Retina (tissue), 1 donor: ENCODE data around the gene PPIB.
"Not testable (repeated sequence)": the region's sequence is repeated elsewhere in the genome, so short reads cannot be mapped to it uniquely, and the experiment has no call there.

Experiments used
- DNase-seq: peaks from one replicate; pipeline ENCODE4 v3.0.0-alpha.2; 2016

The PPIB gene

DNA sequence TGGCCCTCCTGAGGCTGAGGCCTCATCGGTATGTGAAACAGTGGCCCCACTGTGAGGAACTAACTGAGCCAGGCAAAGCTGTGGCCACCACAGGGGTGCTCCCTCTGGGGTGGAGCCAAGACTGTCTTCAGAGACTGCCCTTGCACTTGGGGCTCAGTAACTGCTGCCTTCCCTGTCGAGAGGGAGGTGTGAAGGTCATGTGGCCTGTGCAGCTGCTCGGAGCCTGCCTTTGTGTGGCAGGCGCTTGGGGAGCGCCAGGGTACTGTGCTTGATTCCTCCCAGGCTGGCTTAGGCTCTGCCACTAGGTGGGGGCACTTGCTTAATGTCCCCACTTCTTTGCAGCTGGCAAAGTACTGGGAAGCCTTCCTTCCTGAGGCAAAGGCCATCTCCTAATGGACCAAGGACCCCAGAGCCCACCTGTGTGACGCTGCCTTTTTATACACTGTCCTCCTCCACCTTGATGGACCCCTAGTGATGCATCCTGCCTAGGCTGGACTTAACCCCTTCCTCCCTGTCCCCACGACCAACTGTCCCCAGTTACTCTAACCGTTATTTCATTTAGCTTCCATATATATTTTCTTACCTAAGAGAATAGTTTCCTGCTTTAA is 25.5 kb downstream of the PPIB start:
- DNase-seq, result no peak

DNA sequence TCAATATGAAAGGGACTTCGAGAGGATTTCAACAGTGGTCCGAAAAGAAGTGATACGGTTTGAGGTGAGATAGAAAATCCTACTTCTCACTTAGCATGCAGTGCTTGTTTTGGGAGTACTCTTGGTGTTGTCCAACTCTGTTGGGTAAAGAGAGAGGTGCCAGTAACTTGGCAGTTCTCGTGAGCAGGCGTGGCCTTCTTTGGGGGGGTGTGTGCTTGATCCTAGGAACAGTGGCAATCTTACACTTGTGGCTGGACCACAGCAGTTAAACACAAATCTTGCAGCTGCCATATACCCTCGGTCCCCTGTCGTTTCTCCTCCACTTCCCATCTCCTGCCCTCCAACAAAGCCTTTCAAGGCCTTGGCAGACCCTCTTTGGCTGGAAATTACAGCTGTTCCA is 26.5 kb downstream of the PPIB start:
- DNase-seq, result no peak

- no peak for DNase-seq
Observed at GRCh38 chr15:64134345-64134829, 28.4 kb downstream of the PPIB start.

DNA sequence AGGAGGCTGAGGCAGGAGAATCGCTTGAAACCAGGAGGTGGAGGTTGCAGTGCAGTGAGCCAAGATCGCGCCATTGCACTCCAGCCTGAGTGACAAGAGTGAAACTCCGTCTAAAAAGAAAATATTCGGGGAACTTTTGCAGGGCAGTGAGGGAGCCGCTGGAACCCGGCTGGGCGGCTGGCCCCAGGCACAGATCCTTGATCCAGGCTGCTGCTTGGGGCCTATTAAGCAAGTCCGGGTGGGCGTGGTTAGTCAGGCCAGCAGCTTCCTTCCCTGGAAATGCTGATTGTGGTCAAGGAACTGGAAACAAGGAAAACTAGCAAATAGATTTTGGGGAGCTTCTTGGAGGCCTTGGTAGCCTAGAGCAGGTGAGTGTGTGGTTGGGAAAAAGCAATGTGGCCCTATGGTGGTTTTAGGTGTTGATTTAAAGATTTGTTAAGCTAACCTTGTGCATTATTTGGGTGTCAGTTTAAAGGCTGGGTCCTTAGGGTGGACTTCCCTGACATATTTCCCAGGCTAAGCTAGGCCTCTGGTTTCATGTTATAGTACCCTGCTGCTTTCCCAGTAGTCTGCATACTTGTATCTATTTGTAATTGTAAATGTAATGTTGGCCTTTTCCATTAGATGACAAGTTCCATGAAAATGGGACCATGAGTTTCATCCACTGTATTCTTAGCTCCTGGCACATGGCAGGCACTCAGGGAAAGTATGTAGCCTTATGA is 29.0 kb downstream of the PPIB start:
- DNase-seq, result no peak

DNA sequence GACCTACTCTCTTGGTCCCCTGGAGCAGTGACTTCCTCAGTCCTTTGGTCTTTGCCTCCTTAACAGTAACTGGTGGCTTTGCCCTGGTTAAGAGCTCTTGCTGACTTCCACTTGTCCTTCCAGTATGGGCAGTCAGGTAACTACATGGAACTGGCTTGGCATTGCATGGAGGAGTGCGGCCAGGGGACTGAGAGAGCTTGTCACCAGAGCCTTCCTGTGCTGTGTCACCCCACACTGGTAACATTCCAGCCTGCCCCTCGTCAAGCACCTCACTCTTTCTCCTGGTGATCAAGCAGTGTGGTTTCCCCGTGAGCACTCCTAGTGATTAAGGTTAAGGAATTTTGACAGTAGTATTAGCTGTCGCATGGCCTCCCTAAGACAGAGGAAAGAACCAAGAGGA is 30.6 kb downstream of the PPIB start:
- DNase-seq, result no peak

GRCh38 chr15:64131547-64131946 is 31.3 kb downstream of the PPIB start:
- DNase-seq, result no peak

- DNase-seq, result no peak
Observed at GRCh38 chr15:64130159-64130558, 32.7 kb downstream of the PPIB start.

GRCh38 chr15:64127521-64128270 is 35.1 kb downstream of the PPIB start:
- no peak for DNase-seq

GRCh38 chr15:64125978-64126377 is 36.8 kb downstream of the PPIB start:
- DNase-seq, result no peak

DNA sequence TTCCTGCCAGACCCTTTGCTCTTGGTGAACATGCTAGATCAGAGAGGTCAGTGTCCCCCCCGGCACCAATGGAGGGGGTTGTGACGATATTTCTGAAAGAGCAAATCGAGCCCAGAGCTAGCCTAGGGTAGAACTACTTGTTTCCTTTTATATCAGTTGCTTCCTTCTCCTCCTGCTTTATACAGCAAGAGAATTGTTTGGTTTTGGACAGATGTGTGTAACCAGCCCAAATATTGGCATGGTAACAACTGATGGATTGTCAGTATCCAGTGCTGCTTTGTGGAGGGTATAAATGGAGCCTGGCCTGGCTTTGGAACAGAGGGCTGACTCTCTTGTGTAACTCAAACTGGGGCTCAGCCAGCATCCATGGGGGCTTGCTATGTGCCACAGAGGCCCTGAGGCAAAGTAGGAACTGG is 39.9 kb downstream of the PPIB start:
- no peak for DNase-seq

DNA sequence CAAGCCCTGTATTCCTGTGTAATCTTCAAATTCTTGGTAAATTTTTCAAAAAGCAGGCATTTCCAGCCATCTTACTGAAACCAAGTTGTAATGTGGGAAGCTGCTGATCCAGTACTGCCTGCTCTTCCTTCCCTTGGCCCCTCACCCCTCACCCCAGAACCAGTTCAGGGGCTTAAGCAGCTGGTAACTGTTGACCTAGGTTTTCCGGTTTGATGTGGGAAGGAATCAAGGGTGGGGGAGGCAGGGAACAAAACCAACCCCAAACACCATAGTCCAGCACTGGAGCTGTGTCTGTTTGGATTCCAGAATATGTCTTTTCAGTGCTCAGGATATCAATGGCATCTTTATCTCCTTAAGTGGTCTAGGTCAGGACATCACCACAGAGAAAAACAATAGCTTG is 40.4 kb downstream of the PPIB start:
- no peak for DNase-seq

GRCh38 chr15:64121614-64122013 is 41.2 kb downstream of the PPIB start:
- DNase-seq, result no peak

- not testable (repeated sequence) for DNase-seq
Observed at GRCh38 chr15:64120322-64120721, 42.5 kb downstream of the PPIB start.

- DNase-seq, result no peak
Observed at GRCh38 chr15:64117759-64118487, 44.9 kb downstream of the PPIB start.

DNA sequence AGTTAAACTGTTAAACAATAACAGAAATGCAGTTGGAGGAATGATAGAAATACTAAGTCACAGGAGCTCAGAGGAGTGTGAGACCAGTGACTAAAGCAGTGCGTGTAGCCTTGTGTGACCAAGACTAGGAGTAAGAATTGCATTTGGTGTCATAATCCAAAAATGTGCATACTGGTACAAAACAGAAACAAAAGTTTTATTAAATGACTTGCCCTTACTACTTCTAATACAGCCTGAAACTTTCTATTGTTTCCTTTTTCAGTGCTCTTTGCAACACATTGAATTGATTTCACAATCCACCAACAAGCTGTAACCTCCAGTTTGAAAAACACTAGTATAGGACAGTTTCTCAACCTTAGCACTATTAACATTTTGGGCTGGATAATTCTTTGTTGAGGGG is 49.9 kb downstream of the PPIB start:
- DNase-seq, result no peak

- DNase-seq, result no peak
Observed at GRCh38 chr15:64112073-64112772, 50.6 kb downstream of the PPIB start.

GRCh38 chr15:64111679-64112050 is 51.2 kb downstream of the PPIB start:
- DNase-seq, result no peak

DNA sequence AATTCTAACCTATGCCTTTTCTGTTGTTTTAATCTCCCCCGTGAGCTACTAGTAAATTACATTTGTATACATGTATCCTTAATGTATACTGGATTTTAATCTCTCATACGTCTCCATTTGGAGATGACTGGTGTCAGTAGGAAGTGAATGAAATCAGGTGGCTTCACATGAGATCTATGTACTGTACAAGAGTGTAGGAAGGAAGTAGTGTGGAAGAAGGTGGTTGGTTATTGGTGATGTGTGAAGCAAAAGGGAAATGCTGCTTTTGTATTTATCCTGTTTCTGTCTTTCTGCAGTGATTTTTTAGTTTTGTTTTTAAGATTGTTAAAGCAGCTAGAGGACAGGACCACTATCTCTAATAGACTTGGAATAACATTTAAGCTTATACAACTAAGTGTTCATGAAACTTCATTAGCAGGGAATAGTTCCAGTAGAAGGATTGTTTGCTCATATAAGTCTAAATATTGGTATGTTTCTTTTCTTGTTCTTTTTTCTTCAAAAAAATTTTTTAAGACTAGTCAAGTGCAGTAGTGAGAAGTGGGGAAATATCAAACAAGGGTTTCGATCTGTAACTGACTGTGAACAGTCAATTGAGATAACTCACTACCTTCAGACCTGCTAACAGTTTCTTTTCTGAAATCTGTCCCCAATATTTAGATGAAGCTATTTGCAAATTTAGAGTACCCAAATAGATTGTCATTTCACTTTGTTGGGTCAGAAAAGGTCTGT is 51.7 kb downstream of the PPIB start:
- DNase-seq, result no peak

DNA sequence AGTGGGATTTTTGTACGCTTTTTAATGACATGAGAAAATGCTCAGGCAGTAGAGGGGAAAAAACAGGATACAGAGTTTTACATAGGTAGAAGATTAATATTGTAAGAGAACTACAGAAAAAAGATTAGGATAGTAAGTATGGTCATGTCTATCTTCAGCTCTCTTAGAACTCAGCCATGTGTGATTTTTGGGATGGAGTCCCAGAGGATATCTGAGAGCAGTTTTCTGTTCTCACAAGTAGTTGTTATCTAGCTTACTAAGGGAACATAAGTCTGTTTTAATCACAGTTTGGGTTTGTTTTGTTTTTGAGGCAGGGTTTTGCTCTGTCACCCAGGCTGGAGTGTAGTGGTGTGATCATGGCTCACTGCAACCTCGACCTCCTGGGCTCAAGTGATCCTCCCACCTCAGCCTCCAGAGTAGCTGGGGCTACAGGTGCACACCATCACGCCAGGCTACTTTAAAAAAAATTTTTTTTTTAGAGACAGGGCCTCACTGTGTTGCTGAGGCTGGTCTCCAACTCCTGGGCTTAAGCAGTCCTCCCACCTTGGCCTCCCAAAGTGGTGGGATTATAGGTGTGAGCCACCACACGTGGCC is 52.6 kb downstream of the PPIB start:
- not testable (repeated sequence) for DNase-seq

GRCh38 chr15:64107337-64107736 is 55.5 kb downstream of the PPIB start:
- DNase-seq, result no peak
